Neural progenitor cell (in vitro differentiated cells): ENCODE results near the gene TMEM123.

Experiments
- CTCF ChIP-seq: fragments of 200-600 bp; sonication (generic); IDR thresholded peaks from 2 replicates; pipeline ENCODE4 v1.5.1; 2017; ENCODE audit warnings: antibody characterized with exemption, mild to moderate bottlenecking
- EZH2 ChIP-seq: fragments of 200-600 bp; sonication (generic); IDR thresholded peaks from 2 replicates; pipeline ENCODE4 v1.6.1; 2017; ENCODE audit warnings: antibody characterized with exemption, mild to moderate bottlenecking, moderate library complexity

- no peak for TF ChIP-seq CTCF
- TF ChIP-seq EZH2, result no peak
Measured at GRCh38 chr11:102459393-102459792, 6.8 kb upstream of the TMEM123 start.
